ENCODE data around the gene MAGEB1.

Gene MAGEB1

GRCh38 chrX:30224536-30224935 lies 22.4 kb upstream of the MAGEB1 start:
- no peak for DNase-seq (ENCODE audit: low spot score)
- TF ChIP-seq, protein P1, sequence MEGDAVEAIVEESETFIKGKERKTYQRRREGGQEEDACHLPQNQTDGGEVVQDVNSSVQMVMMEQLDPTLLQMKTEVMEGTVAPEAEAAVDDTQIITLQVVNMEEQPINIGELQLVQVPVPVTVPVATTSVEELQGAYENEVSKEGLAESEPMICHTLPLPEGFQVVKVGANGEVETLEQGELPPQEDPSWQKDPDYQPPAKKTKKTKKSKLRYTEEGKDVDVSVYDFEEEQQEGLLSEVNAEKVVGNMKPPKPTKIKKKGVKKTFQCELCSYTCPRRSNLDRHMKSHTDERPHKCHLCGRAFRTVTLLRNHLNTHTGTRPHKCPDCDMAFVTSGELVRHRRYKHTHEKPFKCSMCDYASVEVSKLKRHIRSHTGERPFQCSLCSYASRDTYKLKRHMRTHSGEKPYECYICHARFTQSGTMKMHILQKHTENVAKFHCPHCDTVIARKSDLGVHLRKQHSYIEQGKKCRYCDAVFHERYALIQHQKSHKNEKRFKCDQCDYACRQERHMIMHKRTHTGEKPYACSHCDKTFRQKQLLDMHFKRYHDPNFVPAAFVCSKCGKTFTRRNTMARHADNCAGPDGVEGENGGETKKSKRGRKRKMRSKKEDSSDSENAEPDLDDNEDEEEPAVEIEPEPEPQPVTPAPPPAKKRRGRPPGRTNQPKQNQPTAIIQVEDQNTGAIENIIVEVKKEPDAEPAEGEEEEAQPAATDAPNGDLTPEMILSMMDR (conservative IDR thresholded peaks at IDR 0.05; ENCODE audit: low read depth), result no peak
- CTCF ChIA-PET, result no interaction called here
- no peak overlapping the region for H3K27ac ChIP-seq
- POLR2A ChIA-PET (ENCODE audit: low non-redundant PET), result no interaction called here

DNA sequence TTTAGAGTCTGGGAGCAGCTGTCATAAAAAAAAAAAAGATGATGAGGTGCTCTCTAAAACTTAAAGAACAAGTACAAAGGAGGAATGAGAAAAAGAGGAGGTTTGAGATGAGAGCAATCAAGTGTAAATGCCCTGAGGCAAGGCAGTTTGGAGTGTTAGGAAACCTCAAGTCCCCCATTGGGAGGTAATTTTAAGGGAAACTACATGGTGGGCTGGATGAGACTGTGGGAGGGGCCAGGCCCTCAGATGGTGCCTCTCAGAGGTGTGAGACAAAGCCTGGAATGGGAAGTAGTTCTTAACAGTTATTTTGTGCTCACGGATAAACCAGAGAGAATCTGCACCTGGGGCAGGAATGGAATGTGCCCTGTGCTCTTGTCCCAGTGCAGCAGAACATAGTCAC lies 18.4 kb upstream of the MAGEB1 start:
- POLR2A ChIA-PET (ENCODE audit: low non-redundant PET), result no interaction called here
- TF ChIP-seq, protein P1 (conservative IDR thresholded peaks at IDR 0.05; ENCODE audit: low read depth), result no peak
- no peak for DNase-seq (ENCODE audit: low spot score)
- no peak overlapping the region for H3K27ac ChIP-seq
- CTCF ChIA-PET, result no interaction called here

- no peak within 1 kb of the TSS for H3K27ac ChIP-seq
- ChIA-PET POLR2A (ENCODE audit: low non-redundant PET) (no interaction called here), CTCF (no interaction called here)
- no peak for DNase-seq (ENCODE audit: low spot score)
- TF ChIP-seq, protein P1 (conservative IDR thresholded peaks at IDR 0.05; ENCODE audit: low read depth), result no peak
These were observed 16.6 kb upstream of the MAGEB1 start, which contains the start of gene MAGEB3 for GRCh38 chrX:30230395-30230794. Gene MAGEB3 (plus strand): TSS chrX:30230657. CDS start chrX:30235925, 5,268 bp downstream.

GRCh38 chrX:30241724-30242415 lies 5.1 kb upstream of the MAGEB1 start, which contains the start of gene MAGEB4:
Gene MAGEB4 (plus strand): TSS chrX:30242000. CDS start chrX:30242136, 136 bp downstream.
- DNase-seq (ENCODE audit: low spot score), result no peak
- ChIA-PET CTCF (no interaction called here), POLR2A (ENCODE audit: low non-redundant PET) (no interaction called here)
- H3K27ac ChIP-seq, result no peak within 1 kb of the TSS
- TF ChIP-seq, protein P1 (conservative IDR thresholded peaks at IDR 0.05; ENCODE audit: low read depth), result no peak

DNA sequence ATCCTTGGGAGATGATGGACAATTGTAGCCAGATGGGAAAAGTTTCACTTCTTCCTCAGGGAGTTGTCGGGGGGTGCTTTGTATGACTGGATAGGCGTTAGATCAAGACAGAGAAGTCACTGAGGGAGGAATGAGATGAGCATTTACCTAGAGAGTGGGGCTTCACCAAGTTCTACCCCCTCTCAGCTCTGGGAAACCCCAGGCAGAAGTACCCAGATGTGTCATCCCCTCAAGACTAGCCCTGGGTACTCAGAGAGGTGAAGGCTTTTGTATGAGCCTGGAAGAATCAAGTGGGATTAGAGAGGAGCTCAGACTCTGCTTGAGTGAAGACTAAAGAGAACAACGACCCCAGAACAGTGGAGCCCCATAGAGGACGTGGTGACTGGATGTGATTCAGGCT lies 1.9 kb downstream of the MAGEB1 start:
- POLR2A ChIA-PET (ENCODE audit: low non-redundant PET), result no interaction called here
- no peak overlapping the region for H3K27ac ChIP-seq
- CTCF ChIA-PET, result no interaction called here
- no peak for DNase-seq (ENCODE audit: low spot score)
- TF ChIP-seq, protein P1 (conservative IDR thresholded peaks at IDR 0.05; ENCODE audit: low read depth), result no peak

DNA sequence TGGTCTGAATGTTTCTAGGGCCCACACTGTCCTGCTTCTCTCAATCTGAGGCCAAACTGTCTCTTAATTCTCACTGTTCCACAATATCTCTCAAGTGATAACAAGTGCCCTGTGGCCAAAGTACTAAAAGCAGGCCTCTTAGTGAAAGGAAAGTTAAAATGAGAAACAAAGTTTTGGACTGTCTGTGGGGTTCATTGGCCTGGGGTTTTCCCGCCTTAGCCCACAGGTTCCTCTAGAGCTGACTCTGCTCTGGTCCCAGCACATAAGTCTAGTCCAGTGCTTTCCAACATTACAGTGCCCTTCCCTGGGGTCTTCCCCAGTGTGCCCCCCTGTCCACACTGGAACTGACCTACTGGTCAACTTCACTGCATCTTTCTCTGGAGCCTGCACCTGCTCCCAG lies 6.3 kb downstream of the MAGEB1 start:
- POLR2A ChIA-PET (ENCODE audit: low non-redundant PET), result no interaction called here

More for the DNA sequence above, 6.3 kb downstream of the MAGEB1 start:
- H3K27ac ChIP-seq, result no peak overlapping the region
- TF ChIP-seq, protein P1 (conservative IDR thresholded peaks at IDR 0.05; ENCODE audit: low read depth), result no peak
- DNase-seq (ENCODE audit: low spot score), result no peak
- CTCF ChIA-PET, result no interaction called here
